GM21515 (cell line): Measurements from ENCODE around the gene XPC.

Source experiments
- ATAC-seq: cut with Tn5 transposase; IDR thresholded peaks from one replicate; pipeline ENCODE4 v1.9.1; 2021; ENCODE audit not compliant: unreplicated experiment

XPC gene

DNA sequence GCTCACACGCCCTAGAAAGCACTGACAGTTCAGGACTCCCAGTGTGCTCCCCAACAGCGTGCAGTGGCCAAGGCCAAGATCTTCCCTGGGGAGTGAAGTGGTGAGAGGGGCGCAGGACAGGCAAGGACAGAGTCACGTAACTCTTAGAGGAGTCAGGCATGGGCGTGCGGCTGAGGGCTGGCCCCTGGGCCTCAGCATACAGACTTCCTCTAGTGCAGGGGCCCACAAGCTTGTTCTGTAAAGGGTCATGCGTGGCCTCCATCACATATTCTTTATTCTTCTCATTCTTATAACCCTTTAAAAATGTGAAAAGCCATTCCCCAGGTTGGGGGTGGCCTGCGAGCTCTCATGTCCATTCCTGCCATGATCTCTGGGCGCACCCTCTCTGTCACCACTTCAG is 28.3 kb downstream of the XPC start:
- ATAC-seq = no peak

DNA sequence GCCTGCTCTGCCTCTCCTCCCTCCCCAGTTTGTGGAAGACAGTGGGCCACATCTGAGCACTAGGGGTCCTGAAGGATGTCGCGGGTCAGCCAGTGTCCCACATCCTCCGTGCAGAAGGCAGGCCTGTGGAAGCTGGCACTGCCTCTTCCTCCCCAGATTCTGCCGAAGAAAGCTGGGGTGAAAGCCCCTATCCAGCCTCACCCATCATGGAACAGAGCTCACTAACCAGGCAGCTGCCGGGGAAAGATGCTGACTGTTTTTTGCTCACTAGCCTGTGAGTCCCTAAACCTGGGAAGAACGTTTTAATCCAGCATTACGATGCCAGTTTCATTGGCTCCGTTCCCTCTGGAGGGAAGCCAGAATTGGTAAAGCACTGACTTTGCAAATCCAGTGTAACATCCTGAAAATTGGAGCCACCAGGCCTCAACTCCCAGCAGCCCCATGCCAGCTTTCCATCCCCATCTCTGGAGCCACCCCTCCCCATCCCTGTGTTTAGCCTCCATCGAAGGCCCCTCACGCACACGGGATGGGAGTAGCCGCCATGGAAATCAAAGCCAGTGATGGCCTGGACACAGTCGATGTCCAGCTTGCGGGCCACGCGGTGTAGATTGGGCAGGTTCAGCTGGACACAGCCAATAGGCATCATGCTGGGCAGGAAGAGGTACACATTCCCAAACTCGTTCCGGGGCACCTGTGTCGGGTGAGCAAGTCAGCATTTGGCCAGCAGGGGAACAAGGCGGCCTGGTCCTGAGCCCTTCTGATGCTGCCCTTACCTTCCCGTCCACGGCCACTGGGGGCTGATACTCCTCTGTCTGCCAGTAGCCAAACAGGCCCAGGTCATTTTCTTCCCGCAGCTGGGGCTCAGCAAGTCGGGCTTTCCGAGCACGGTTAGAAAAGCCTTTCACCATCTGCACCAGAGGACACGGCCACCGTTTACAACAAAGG is 30.1 kb downstream of the XPC start:
- ATAC-seq = no peak

DNA sequence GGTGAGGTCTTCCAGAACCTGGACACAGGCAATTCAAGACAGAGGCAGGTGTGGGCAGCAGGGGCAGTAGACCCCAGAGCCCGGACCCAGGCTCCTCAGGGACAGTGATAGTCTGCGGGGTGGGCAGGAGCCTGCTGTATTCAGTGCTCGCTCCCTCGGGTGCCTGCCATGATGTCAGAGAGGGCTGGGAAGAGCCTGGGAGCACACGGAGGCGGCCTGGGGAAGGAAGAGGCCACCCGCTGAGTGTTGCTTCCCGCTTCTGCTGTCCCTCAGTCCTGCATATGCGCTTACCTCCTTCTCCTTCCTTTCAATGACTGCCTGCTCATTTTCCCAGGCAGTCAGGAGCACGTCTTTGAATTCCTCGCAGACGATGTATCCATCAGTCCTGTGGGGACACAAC is 30.8 kb downstream of the XPC start:
- ATAC-seq = no peak

DNA sequence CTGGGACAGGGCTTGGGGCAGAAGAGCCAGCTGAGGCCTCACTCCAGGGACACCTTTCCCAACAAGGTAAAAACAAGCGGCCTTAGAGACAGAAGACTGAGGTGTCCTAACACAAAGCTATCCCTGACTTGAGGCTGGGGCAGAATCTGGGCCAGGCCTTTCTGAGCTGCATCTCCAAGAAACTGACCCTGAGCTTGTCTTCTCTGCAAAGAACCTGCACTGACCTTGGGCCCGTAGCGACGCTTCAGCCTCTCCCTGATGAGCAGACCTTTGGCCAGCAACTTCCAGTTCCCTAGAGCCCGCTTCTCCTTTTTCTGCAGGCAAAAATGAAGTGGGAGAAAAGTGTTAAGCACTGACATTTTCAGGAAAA is 31.4 kb downstream of the XPC start:
- no peak for ATAC-seq

DNA sequence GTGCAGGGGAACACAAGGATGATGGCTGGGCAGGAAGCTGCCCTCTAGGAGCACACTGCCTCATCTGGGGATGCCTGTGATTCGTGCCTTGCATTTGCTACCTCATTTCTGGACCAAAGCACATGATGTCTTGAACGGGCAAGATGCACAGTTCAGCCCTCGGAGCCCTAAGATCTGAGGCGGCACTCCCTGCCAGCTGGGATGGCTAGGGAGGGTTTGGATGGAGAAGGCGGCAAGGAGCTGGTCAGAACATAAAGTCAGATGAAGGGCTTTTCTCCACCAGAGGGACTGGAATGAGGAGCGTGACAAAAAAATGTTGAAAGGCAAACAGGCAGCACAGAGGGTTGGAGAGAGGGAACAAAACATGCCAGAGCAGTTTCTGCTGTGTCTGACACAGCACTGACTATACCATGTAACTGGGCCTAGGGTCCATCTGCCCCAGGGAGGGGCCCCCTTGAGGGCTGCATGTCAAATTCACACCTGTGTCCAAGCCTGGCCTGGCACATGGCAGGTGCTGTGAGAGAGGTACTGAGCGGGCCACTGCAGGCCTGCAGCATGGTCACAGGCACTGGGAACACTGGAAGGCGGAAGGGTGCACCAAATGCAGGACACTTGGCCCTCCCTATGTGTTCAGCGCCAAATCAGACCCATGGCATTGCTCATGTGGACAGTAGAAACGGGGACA is 31.9 kb downstream of the XPC start:
- ATAC-seq = no peak

- no peak for ATAC-seq
Observed at GRCh38 chr3:14145670-14146380, 32.6 kb downstream of the XPC start.

DNA sequence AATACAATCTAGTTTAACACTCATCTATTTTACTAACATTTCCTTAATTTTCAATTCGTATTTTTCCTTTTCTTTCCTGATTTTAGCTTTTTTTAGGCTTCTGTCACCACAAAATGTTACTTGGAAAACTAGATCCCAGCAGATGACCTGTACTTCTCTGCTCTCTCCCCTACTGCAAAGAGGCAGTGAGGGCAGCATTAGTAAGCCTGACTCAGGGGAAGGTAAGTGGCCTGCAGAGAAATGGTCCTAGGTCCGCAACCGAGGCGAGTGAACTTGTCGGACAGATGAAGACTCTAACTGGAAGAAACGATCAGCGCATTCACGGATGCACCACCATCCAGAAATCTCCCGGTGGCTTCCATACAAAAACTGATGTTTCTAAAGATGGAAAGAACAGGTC is 33.2 kb downstream of the XPC start:
- ATAC-seq = no peak

GRCh38 chr3:14144423-14145075 is 33.9 kb downstream of the XPC start:
- ATAC-seq = peak; percentile 92

- ATAC-seq = no peak
Observed at GRCh38 chr3:14143271-14144225, 34.9 kb downstream of the XPC start.

DNA sequence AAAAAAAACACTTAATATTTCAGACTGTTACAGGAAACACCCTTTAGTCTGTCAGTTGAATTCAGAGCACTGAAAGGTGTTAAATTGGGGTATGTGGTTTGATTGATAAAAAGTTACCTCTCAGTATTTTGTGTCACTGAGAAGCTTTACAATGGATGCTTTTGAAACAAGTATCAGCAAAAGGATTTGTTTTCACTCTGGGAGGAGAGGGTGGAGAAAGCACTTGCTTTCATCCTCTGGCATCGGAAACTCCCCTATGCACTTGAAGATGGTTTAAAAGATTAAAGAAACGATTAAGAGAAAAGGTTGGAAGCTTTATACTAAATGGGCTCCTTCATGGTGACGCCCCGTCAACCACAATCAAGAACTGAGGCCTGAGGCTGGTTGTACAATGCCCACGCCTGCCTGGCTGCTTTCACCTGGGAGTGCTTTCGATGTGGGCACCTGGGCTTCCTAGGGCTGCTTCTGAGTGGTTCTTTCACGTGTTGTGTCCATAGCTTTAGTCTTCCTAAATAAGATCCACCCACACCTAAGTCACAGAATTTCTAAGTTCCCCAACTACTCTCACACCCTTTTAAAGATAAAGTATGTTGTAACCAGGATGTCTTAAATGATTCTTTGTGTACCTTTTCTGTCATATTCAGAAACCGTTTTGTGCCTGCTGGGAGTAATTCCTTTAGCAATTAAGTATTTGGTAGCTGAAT is 35.7 kb downstream of the XPC start:
- ATAC-seq = no peak

DNA sequence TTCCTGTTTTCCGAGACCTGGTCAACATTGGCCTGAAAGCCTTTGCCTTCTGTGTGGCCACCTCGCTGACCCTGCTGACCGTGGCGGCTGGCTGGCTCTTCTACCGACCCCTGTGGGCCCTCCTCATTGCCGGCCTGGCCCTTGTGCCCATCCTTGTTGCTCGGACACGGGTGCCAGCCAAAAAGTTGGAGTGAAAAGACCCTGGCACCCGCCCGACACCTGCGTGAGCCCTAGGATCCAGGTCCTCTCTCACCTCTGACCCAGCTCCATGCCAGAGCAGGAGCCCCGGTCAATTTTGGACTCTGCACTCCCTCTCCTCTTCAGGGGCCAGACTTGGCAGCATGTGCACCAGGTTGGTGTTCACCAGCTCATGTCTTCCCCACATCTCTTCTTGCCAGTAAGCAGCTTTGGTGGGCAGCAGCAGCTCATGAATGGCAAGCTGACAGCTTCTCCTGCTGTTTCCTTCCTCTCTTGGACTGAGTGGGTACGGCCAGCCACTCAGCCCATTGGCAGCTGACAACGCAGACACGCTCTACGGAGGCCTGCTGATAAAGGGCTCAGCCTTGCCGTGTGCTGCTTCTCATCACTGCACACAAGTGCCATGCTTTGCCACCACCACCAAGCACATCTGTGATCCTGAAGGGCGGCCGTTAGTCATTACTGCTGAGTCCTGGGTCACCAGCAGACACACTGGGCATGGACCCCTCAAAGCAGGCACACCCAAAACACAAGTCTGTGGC is 36.6 kb downstream of the XPC start:
- no peak for ATAC-seq

DNA sequence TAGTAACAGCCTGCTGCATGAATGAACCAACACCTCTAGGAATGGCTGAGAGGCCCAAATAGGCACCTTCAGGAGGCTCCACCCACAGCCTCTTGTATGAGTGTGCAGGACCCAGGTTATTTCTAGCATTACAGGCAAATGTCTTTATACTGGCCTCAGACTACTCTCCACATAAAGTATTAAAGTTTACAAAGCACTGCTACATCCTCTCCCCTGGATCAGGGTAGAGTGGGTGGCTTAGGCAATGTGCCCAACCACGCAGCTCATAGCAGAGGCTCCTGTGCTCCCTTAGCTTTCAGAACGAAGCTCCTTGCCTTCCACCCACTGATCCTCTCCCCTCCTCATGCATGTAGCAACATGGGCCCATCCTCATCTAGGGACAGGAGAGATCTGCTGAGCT is 37.3 kb downstream of the XPC start:
- no peak for ATAC-seq

GRCh38 chr3:14140668-14141067 is 37.7 kb downstream of the XPC start:
- no peak for ATAC-seq

GRCh38 chr3:14139771-14140170 is 38.6 kb downstream of the XPC start:
- ATAC-seq = no peak

GRCh38 chr3:14138878-14139655 is 39.3 kb downstream of the XPC start:
- no peak for ATAC-seq

GRCh38 chr3:14138109-14138877 is 40.1 kb downstream of the XPC start:
- no peak for ATAC-seq

DNA sequence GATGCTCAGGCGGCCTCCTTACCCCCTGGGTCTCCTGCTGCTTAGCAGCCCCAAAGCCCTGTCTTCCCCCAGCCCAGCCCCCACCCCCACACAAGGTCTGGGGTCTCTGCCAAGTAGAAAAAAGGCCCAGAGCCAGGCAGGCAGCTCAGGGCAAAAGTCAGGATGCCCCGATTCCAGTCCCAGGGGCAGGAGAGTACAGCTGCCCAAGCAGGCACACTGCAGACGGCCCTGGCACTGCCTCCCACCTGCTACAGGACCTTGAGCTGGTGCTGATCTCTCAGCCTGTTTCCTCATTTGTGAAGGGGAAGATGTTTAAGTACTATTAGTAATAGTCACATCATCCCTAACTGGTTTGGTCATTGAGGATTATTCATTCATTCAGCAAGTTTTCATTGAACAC is 41.0 kb downstream of the XPC start:
- ATAC-seq = no peak
